NCI-H1105 treated with DMSO at 0.1 percent for 48 hours (cell line): ENCODE measurements around the gene CGB1.

ENCODE experiments used
- DNase-seq: peaks from one replicate; lab custom pipeline; 2025; lab: John Stamatoyannopoulos, UW

CGB1 gene

DNA sequence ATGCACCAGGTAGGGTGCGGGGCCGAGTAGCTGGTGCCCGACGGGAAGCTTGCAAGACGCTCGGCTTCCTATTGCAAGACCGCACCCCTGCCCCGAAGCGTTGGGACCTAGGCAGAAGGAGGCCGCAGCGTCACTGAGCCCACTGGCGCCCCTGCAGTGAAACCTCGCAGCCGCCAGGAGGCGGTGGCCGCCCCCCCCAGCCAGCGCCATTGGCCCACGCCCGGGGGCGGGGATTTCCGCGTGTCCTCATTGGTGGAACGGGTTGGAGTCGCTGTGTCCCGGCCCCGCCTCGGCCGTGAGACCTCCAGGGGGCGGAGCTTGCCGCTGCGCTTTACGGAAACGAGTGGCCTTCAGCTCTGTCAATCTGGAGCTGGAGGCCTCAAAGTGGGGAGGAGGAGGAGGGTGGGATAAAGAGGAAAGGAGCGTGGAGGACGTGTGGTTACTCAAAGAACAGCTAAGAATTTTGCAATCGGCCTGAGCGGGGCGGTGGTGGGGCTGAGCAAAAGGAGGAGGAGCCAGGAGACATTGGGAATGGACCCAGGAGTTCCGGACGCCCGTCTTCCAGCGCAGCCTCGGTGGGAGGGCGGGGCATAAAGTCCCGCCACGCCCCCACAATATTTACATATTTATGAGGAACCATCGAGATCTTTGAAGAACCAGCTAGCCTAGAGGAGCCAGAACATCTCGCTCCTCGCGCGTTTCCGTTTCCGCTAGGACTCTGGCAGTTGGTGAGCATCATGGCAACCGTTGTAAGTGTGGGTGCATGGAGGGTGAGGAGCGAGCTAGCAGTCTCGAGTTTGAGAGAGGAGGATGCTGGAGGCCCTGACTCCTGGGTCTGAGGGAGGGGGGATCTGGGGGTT, 43.3 kb downstream of the CGB1 start, which contains the start of the genes GYS1 and RUVBL2:
Gene GYS1 (minus strand): TSS at position 135 of the 860 bp plus-strand sequence. CDS start 197 bp downstream, outside the sequence.
Gene RUVBL2 (plus strand): TSS at position 713 of the 860 bp plus-strand sequence. CDS start 25 bp downstream, at position 738.
- DNase-seq = peak; percentile 98

DNA sequence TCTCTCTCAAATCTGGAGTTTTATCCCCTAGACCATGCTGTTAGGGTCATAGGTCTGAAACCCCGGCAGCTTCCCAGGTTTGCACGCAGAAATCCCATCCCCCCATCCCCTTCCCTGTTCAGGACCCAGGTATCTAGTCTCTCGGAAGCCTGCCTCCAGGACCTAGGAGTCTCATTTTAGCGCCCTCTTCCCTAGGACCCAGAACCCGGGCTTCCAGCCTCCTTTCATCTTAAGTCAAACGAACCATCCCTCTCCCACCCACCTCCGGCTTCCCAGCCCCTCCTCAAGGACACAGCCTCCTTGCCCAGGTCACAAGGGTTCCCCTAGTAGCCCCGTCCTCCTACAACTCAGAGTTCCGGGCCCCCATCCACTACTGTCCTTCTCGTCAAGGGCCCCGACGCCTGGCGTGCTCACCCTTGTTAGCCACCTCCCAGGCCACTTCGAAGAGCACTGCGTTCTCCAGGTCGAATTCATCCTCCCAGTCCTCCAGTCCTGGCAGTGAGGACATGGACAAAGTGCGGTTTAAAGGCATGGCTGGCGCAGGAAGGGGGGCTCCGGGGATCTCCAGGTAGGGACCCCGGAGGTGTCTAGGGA, 44.0 kb downstream of the CGB1 start:
- no peak for DNase-seq

DNA sequence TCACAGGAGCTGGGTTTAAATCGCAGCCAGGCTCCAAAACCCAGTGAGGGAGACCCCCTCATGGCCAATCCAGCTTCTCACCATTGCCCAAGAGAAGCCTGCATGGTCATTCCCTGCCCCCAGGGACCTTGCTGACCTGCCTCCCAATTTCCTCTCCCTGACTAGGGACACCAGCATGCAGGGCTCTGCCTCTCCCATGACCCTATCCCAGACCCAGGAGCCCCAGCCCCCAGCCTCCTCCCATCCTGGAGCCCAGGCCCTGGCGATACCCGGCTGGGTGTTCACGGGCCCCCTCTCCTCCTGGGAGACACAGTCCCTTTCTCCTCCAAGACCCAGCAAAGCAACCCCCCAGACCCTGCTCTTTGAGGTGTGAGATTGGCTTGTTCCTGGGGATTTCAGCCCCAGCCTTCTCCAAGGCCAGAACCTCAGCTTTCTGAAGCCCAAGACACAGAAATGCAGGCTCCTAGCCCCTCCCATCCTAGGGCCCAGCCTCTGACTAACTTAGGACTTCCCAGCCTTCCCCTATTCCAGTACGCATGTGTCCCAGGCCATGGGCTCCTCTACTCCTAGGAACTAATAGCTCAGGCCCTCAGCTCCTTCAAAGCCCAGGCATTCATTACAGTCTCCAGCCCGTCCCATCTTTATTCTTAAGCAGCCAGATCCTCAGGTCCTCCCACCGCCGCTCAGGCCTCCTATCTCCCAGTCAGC, 44.7 kb downstream of the CGB1 start:
- no peak for DNase-seq

DNA sequence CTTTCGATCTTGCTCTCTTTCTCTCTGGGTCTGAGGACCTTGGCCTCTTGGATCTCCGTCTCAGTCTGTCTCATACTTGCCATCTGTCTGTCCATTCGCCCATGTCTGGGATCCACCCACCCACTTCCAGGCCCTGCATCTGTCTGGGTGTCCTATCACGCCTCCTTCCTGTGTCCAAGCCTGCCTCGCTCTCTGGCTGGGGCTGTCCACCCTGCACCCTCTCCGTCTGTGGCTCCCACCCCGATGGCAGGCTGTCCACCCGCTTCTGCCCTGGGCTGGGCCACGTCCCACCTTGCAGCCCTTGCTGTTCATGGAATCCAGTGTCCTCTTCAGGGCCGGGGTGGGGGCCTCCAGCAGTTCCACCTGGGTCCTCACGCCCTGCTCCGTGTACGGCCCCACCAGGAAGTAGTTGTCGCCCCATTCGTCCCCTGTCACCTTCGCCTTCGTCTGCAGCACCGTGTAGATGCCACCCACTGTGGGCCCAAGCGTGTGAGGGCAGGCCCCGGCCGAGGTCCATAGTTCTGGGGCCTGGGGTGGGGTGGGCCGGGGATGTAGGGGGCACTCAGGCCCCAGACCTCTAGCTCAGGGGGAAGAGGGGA, 45.6 kb downstream of the CGB1 start:
- no peak for DNase-seq

DNA sequence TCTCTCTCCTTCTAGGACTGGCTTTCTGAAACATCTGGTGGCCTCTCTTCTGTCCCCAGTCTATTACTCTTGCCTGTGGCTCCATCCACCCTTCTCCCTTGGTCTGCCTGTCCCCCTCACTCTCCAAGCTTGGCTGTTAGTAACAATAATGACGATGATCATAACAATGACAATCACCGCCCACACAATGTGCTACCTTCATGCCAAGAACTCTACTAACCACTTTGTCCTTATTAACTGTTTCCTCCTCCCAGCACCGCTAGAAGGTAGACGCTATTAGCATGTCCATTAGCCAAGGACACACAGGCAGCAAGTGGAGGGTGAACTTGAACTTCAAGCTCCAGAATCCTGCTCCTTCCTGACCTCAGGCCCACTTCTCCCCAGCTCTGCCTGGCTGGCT, 46.3 kb downstream of the CGB1 start:
- no peak for DNase-seq

DNA sequence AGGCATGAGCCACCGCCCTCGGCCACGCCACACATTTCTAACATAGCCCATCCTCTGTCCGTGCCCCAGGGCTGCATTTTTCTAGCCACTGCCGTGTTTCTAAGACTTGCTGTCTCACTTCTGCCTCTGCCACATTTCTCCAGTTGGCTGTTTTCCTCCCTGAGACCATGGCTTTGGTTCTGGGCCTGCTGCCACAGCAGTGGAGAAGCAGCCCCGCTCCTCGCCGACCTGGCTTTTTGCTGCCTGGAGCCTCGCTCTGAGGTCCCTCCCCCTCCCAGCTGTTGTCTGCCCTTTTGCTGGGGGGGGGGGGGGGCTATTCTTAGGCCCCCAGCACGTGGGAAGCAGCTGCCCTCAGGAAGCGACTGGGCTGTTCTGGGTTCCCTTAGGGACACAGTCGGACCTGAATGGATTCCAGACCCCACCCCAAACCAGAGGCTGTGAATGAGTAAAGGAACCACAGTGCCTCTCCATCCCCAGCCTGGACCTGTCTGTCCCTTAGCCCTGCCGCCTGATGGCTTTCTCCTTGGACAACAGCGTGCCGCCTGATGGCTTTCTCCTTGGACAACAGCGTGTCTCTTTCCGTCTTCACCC, 46.9 kb downstream of the CGB1 start:
- no peak for DNase-seq

DNA sequence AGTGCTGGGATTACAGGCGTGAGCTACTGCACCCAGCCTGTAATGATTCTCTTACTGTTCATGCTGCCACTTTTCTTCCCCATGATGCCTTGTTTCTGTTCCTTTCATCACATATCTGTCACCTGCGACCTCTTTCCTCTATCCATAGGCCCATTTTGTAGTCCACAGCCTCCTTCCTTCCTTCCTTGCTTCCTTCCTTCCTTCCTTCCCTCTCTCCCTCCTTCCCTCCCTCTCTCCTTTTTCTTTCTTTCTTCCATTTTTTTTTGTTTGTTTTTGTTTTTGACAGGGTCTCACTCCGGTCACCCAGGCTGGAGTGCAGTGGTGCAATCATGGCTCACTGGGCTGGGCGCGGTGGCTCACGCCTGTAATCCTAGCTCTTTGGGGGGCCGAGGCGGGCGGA, 47.8 kb downstream of the CGB1 start:
- DNase-seq = no peak

DNA sequence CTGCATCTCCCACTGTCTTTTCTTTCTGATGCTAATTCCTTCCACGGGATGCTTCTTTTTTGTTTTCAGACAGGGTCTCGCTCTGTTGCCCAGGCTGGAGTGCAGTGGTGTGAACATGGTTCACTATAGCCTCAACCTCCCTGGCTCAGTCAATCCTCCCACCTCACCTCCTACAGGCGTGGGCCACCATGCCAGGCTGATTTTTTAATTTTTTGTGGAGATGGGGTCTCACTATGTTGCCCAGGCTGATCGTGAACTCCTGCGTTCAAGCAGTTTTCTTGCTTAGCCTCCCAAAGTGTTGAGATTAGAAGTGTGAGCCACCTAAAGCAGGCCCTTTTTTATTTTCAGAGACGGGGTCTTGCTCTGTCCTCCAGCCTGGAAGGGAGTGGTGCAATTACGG, 48.4 kb downstream of the CGB1 start:
- DNase-seq = no peak

DNA sequence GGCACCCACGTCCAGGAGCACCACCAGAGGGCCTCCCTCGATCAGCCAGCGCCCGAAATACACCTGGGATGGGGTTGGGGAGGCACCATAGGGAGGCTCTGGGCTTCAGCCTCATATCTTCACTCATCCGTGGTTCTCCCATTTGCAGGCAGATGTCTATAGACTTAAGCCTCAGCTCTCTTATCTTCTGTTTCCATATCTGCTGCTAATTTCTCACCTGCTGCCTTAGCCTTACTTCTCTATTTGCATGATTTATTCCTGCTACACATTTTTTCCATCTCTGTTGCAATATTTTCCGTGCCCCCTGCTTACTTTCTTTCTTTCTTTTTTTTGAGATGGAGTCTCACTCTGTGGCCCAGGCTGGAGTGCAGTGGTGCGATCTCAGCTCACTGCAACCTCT, 49.4 kb downstream of the CGB1 start:
- DNase-seq = no peak

DNA sequence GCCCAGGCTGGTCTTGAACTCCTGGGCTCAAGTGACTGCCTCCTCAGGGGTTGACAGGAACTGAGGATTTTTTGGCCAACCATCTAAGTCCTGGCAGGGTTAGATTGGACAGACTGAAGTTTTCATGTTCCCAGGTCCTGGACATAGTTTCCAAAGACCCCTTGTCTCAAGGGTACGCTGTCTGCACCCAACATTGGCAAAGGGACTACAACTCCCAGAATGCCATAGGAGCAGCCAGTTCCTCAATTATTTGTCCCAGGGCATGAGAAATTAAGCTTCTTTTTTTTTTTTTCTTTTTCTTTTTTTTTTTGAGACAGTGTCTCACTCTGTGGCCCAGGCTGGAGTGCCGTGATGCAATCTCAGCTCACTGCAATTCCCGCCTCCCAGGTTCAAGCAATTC, 50.5 kb downstream of the CGB1 start:
- no peak for DNase-seq

DNA sequence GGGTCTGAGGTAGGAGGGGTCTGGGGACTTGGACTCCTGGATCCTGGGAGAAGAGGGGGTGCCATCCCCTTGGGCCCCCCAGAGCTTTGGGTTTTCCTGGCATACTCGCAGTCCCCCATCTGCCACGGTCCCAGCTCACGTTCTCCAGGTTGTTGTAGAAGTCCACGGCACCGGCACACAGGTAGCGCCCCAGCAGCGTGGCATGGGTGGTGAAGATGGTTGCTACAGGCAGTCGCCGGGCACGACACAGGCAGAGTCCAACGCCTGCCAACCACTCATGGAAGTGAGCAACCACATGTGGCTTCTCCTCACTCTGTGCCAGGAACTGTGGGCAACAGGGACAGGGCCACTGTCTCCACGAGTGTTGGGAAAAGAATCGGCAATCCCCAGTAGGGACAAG, 51.0 kb downstream of the CGB1 start:
- DNase-seq = no peak
